Esophagus muscularis mucosa (tissue), 4 donors: ENCODE data around the gene FAM222B. TPM values are rescaled to one million over a fixed set of nuclear protein-coding genes. Genes with fewer than 3 reads are reported as not detected.
"Not testable (repeated sequence)": the region's sequence is repeated elsewhere in the genome, so short reads cannot be mapped to it uniquely, and the experiment has no call there.

Source experiments
- DNase-seq: peaks from one replicate; pipeline ENCODE4 v3.0.0-alpha.2; 2017; ENCODE audit errors: extremely low spot score
- H3K27ac ChIP-seq, 4 donors: fragments of 200-600 bp; sonication (generic); replicated peaks in 1 of 4; 1 replicate in 3 of 4; 2 replicates in 1 of 4; pipeline ENCODE4 v1.5.1; 2016 to 2019; ENCODE audit warnings: mild to moderate bottlenecking in 1 of 4
- H3K27me3 ChIP-seq, 4 donors: fragments of 200-600 bp; sonication (generic); one replicate each; pipeline versions ENCODE4 v1.5.1 to v1.6.0; 2016 to 2019
- H3K36me3 ChIP-seq, 4 donors: fragments of 200-600 bp; sonication (generic); one replicate each; pipeline ENCODE4 v1.5.1; 2016 to 2019
- H3K4me1 ChIP-seq, 4 donors: fragments of 200-600 bp; sonication (generic); one replicate each; pipeline ENCODE4 v1.5.1; 2016 to 2019
- H3K4me3 ChIP-seq, 4 donors: fragments of 200-600 bp; sonication (generic); 1 replicate in 2 of 4; 2 replicates in 2 of 4; pipeline ENCODE4 v1.5.1; 2016 to 2019; ENCODE audit warnings: mild to moderate bottlenecking in 4 of 4, moderate library complexity in 1 of 4
- H3K9me3 ChIP-seq, 4 donors: fragments of 200-600 bp; sonication (generic); 1 replicate in 3 of 4; 2 replicates in 1 of 4; pipeline ENCODE4 v1.5.1; 2016 to 2019
- CTCF ChIP-seq, 3 experiments: fragments of 200-600 bp in 2 of 3; fragments of 450-650 bp in 1 of 3; sonication (generic) in 2 of 3; IDR thresholded peaks; one replicate each; pipeline ENCODE4 v1.5.1; 2017 to 2019; ENCODE audit warnings: antibody characterized with exemption in 3 of 3, mild to moderate bottlenecking in 2 of 3, moderate library complexity in 1 of 3
- EP300 ChIP-seq: sonication (generic); formaldehyde crosslinking; IDR thresholded peaks from one replicate; pipeline ENCODE4 v1.6.1; 2017; ENCODE audit warnings: antibody characterized with exemption
- POLR2A ChIP-seq: fragments of 450-650 bp; IDR thresholded peaks from one replicate; pipeline ENCODE4 v1.6.1; 2017; ENCODE audit warnings: antibody characterized with exemption, moderate library complexity, mild to moderate bottlenecking, low read depth
- POLR2AphosphoS5 ChIP-seq, 2 donors: sonication (generic); formaldehyde crosslinking; IDR thresholded peaks; one replicate each; pipeline ENCODE4 v1.6.1; 2017; ENCODE audit warnings: antibody characterized with exemption in 2 of 2
- WGBS: methylation state at CpG from one replicate; pipeline ENCODE4 v1.1.5; 2018; 5-methylcytosine and 5-hydroxymethylcytosine counted together
- intact Hi-C: fragments of 100-400 bp; cut with DNase I; formaldehyde crosslinking; loops from one replicate; pipeline ENCODE4 v1.15.1; 2023
- total RNA-seq, 4 donors: library from RNA; depleted of rRNA; stranded (reverse); fragments of >200 nt; gene quantifications; one replicate each; pipeline versions ENCODE4 v1.1.0 to v1.2.1, GENCODE V29; 2016

The FAM222B gene
- total RNA-seq, 4 donors from 2014 or later = 15.9 to 48.1 (median 30.3) TPM

DNA sequence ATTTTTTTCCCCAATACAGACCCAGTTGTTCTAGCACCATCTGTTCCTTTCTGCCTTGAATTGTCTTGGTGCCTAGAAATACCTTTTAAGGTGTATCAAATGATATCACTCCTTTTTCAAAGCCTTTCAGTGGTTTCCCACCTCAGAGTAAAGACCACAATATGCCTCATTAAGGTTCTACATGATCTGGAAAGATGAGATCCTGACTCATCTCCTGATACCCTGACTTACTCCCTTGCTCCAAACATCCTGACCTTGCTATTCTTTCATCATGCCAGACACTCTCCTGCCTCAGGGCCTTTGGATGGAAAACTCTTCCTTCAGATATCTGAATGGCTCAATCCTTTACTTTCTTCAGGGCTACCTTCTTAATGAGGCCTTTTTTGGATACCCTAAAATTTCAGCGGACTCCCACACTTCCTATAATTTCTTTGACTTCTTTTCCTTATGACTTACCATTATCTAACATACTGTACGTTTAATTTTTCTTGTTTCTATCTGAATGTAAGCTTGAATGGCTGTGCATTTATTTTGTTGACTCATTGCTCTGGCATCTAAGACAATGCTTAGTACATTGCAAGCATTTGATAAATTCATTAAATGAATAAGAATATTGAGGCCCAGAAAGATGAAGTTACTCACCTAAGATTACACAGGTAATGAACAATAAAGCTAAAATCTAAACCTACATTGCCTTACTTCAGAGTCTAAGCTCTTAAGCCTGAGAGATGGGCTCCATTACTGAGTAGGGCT is 35.7 kb upstream of the FAM222B start:
- Histone ChIP-seq H3K27ac (no peak overlapping the region), H3K9me3 (no peaks in the 10 kb centered on the region), H3K4me3 (no peak overlapping the region), H3K27me3 (no peaks in the 10 kb centered on the region), H3K36me3 (peaks cover 33 to 60% (median 51%) of the 10 kb centered on the region in 4 donors), H3K4me1 (no peaks in the 10 kb centered on the region)
- WGBS = 92% methylated on average over 2 of the region's 2 CpGs
- no peak for TF ChIP-seq CTCF (IDR thresholded peaks at IDR 0.05)
- TF ChIP-seq EP300 = no peak
- TF ChIP-seq POLR2A = no peak
- no peak for TF ChIP-seq POLR2AphosphoS5 (IDR thresholded peaks at IDR 0.05)
- no peak for DNase-seq
- intact Hi-C loops = no loop called here

DNA sequence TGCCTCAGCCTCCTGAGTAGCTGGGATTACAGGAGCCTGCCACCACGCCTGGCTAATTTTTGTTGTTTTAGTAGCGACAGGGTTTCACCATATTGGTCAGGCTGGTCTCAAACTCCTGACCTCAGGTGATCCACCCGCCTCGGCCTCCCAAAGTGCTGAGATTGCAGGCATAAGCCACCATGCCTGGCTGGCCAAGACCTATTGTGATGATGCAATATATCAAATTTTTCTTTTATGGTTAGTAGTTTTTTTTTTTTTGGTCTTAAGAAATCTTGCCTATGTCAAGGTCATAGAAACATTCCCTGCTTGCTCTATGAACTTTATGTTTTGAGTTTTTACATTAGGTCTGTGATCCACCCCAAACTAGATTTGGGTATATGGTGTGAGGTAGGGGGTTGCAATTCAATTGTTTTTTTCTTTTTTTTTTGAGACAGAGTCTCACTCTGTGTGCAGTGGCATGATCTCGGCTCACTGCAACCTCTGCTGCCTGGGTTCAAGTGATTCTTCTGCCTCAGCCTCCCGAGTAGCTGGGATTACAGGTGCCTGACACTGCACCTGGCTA is 34.6 kb upstream of the FAM222B start:
- peaks cover 27 to 49% (median 40%) of the 10 kb centered on the region in 4 donors for H3K36me3 ChIP-seq
- H3K4me3 ChIP-seq, H3K4me1 ChIP-seq, DNase-seq, H3K9me3 ChIP-seq, H3K27ac ChIP-seq, H3K27me3 ChIP-seq, intact Hi-C loops: not testable (repeated sequence)
- 94% methylated on average over 6 of the region's 6 CpGs for WGBS

GRCh38 chr17:28875848-28876550 is 33.4 kb upstream of the FAM222B start:
- Histone ChIP-seq H3K36me3 (peaks cover 16 to 37% (median 28%) of the 10 kb centered on the region in 4 donors), H3K27ac (no peak overlapping the region), H3K4me3 (no peak overlapping the region), H3K9me3 (no peaks in the 10 kb centered on the region), H3K4me1 (no peaks in the 10 kb centered on the region), H3K27me3 (no peaks in the 10 kb centered on the region)
- DNase-seq = no peak
- intact Hi-C loops = no loop called here
- WGBS = 67% methylated on average over 1 of the region's 1 CpG
- TF ChIP-seq EP300 = no peak
- no peak for TF ChIP-seq POLR2AphosphoS5 (IDR thresholded peaks at IDR 0.05)
- no peak for TF ChIP-seq POLR2A
- TF ChIP-seq CTCF (IDR thresholded peaks at IDR 0.05) = no peak

DNA sequence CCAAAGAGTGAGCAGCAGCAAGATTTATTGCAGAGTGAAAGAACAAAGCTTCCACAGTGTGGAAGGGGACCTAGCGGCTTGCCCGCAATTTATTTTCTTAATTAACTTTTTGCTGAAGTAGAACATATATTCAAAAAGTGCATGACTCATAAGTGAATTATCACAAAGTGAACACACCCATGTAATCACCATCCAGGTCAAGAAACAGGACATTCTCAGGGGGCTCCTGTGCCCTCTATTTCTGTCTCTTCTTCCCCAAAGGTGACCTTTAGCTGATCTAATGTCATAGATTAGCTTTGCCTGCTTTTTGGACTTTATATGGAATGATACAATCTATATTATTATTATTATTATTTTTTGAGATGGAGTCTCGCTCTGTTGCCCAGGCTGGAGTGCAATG is 32.2 kb upstream of the FAM222B start:
- Histone ChIP-seq H3K36me3 (peaks cover 10 to 24% (median 16%) of the 10 kb centered on the region in 4 donors), H3K4me3 (no peak overlapping the region), H3K9me3 (no peaks in the 10 kb centered on the region), H3K27me3 (no peaks in the 10 kb centered on the region), H3K27ac (no peak overlapping the region), H3K4me1 (no peaks in the 10 kb centered on the region)
- no peak for TF ChIP-seq CTCF (IDR thresholded peaks at IDR 0.05)
- TF ChIP-seq EP300 = no peak
- no peak for TF ChIP-seq POLR2AphosphoS5 (IDR thresholded peaks at IDR 0.05)
- no peak for TF ChIP-seq POLR2A
- intact Hi-C loops = no loop called here
- no peak for DNase-seq
- 91% methylated on average over 3 of the region's 3 CpGs for WGBS

- Histone ChIP-seq H3K27me3 (no peaks in the 10 kb centered on the region), H3K27ac (no peak overlapping the region), H3K36me3 (peaks cover under 1 to 15% (median 7%) of the 10 kb centered on the region in 4 donors), H3K9me3 (no peaks in the 10 kb centered on the region), H3K4me3 (no peak overlapping the region), H3K4me1 (no peaks in the 10 kb centered on the region)
- 89% methylated on average over 7 of the region's 7 CpGs for WGBS
- intact Hi-C loops = no loop called here
- TF ChIP-seq POLR2A (no peak), POLR2AphosphoS5 (IDR thresholded peaks at IDR 0.05) (no peak), EP300 (no peak), CTCF (IDR thresholded peaks at IDR 0.05) (no peak)
- no peak for DNase-seq
Measured at GRCh38 chr17:28873839-28874238, 31.2 kb upstream of the FAM222B start.
